Endothelial cell (in vitro differentiated cells): ENCODE results near the gene TRAPPC10. TPM values are rescaled to one million over a fixed set of nuclear protein-coding genes. Genes with fewer than 3 reads are reported as not detected.

ENCODE experiments used
- DNase-seq: peaks from one replicate; pipeline ENCODE4 v3.0.0; 2021; ENCODE audit warnings: low spot score
- H3K27ac Mint-ChIP-seq: one replicate; pipeline ENCODE4 v1.8.0; 2021; ENCODE audit warnings: mixed read lengths, inconsistent platforms; ENCODE audit not compliant: unreplicated experiment
- H3K27me3 Mint-ChIP-seq: one replicate; pipeline ENCODE4 v1.8.0; 2021; ENCODE audit warnings: mild to moderate bottlenecking, moderate library complexity, mixed read lengths, inconsistent platforms; ENCODE audit not compliant: unreplicated experiment
- H3K36me3 Mint-ChIP-seq: one replicate; pipeline ENCODE4 v1.8.0; 2021; ENCODE audit warnings: mild to moderate bottlenecking, low read depth, mixed read lengths, inconsistent platforms; ENCODE audit not compliant: unreplicated experiment
- H3K4me1 Mint-ChIP-seq: one replicate; pipeline ENCODE4 v1.8.0; 2021; ENCODE audit warnings: mild to moderate bottlenecking, mixed read lengths, inconsistent platforms; ENCODE audit not compliant: unreplicated experiment
- H3K4me3 Mint-ChIP-seq: one replicate; pipeline ENCODE4 v1.8.0; 2021; ENCODE audit warnings: mild to moderate bottlenecking, mixed read lengths, inconsistent platforms; ENCODE audit not compliant: unreplicated experiment
- H3K9me3 Mint-ChIP-seq: one replicate; pipeline ENCODE4 v1.8.0; 2021; ENCODE audit warnings: mixed read lengths, inconsistent platforms; ENCODE audit not compliant: unreplicated experiment
- CTCF ChIP-seq: fragments of 200-600 bp; sonication (generic); IDR thresholded peaks from one replicate; pipeline ENCODE4 v1.5.0; 2021; ENCODE audit warnings: antibody characterized with exemption; ENCODE audit not compliant: unreplicated experiment
- total RNA-seq: library from RNA; stranded (reverse); fragmentation: NEBNext Ultra II Directional; extraction: Animal tissue kit (Norgen Biotek cat#: 25700); gene quantifications from one replicate; pipeline ENCODE4 v1.2.1, GENCODE V29; 2021; ENCODE audit not compliant: unreplicated experiment

TRAPPC10 gene
- total RNA-seq, 1 donor from 2014 or later: 28.4 TPM

- no peak for DNase-seq
- no peak for TF ChIP-seq CTCF
- Mint-ChIP-seq H3K36me3 (peaks cover 9% of the 10 kb centered on the region), H3K9me3 (no peaks in the 10 kb centered on the region), H3K4me3 (no peak overlapping the region), H3K27me3 (peaks cover 8% of the 10 kb centered on the region), H3K4me1 (no peaks in the 10 kb centered on the region), H3K27ac (no peak overlapping the region)
Observed at GRCh38 chr21:43971992-43972255, 40.2 kb upstream of the TRAPPC10 start.

- no peak for DNase-seq
- no peak for TF ChIP-seq CTCF
- Mint-ChIP-seq H3K27me3 (peaks cover 8% of the 10 kb centered on the region), H3K4me3 (no peak overlapping the region), H3K4me1 (no peaks in the 10 kb centered on the region), H3K36me3 (peaks cover 9% of the 10 kb centered on the region), H3K27ac (no peak overlapping the region), H3K9me3 (no peaks in the 10 kb centered on the region)
Observed at GRCh38 chr21:43972850-43973633, 39.1 kb upstream of the TRAPPC10 start.

- Mint-ChIP-seq H3K27ac (no peak overlapping the region), H3K27me3 (peaks cover 8% of the 10 kb centered on the region), H3K4me3 (no peak overlapping the region), H3K36me3 (peaks cover 9% of the 10 kb centered on the region), H3K4me1 (no peaks in the 10 kb centered on the region), H3K9me3 (no peaks in the 10 kb centered on the region)
- DNase-seq: no peak
- TF ChIP-seq CTCF: no peak
Observed at GRCh38 chr21:43973634-43973955, 38.5 kb upstream of the TRAPPC10 start.

- Mint-ChIP-seq H3K36me3 (peaks cover 9% of the 10 kb centered on the region), H3K4me3 (no peak overlapping the region), H3K27me3 (peaks cover 10% of the 10 kb centered on the region), H3K27ac (no peak overlapping the region), H3K4me1 (peaks cover 2% of the 10 kb centered on the region), H3K9me3 (no peaks in the 10 kb centered on the region)
- no peak for DNase-seq
- TF ChIP-seq CTCF: no peak
Observed at GRCh38 chr21:43974791-43975468, 37.2 kb upstream of the TRAPPC10 start.

- TF ChIP-seq CTCF: peak; percentile 76
- H3K36me3 Mint-ChIP-seq: peaks cover 9% of the 10 kb centered on the region
- H3K4me1 Mint-ChIP-seq: peaks cover 2% of the 10 kb centered on the region
- no peaks in the 10 kb centered on the region for H3K9me3 Mint-ChIP-seq
- peak; percentile 83 for DNase-seq
- H3K27me3 Mint-ChIP-seq: peaks cover 10% of the 10 kb centered on the region
- no peak overlapping the region for H3K4me3 Mint-ChIP-seq
- H3K27ac Mint-ChIP-seq: no peak overlapping the region
Observed at GRCh38 chr21:43975469-43976098, 36.5 kb upstream of the TRAPPC10 start.
